ENCODE data around the gene LITAFD.

The LITAFD gene

DNA sequence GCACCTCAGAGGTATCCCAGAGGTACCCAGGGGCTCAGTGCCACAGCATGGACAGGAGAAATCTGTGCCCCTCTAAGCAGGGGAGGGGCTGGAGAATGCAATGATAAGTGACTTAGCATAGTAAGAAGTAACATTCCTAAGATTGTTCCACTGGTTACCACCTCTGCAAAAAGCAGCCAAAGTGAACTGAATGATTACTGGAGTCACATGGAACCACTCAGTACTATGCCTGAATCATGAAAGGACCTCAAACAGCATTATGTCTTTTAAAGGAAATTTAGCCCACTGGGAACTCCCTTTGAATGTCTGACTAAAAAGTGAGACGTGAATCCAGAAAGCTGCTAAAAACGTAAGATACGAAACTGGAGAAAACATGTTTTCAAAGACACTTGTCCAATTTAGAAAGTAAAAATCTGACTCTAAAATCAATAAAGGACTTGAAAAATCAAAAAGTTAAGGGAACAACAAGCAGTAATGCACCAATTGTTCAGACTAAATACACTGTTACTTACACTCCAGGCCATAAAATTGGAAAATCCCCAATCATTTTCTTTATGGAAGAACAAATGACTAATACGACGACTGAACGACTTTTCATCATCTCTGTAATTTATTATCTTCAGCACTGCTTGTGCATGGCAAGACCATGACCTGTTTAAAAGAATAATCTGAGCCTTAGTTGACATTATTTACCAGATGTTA, 38.6 kb downstream of the LITAFD start:
- peak; percentile 44 for DNase-seq (ENCODE audit: low spot score)

DNA sequence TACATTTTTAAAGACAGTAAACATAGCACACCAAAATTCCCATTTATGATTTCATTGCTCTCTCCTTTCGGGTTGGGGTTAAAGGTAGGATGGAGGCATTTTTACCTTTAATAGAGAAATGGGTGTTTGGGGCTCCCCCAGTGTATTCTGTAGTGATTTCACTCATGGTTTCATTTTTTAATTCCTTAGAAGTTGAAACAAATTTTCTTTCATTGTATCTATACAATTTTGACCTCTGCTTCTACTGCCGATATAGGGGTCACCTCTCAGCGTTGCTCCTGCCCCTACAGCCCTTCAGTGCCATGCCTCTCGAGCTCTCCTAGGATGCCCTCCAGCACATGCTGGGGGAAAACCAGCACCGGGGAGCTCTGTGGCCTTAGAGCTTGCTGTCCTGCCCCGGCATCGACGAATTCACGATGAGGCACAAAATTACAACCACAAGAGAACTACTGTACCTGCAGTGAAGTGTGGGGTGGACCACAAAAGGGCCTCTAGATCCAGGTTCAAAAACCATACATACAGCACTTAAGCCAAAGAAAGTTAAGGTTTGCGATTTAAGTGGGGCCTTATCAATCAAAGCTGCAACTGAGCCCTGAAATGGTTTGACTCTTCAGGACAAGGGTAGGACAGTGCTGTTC, 39.3 kb downstream of the LITAFD start:
- no peak for DNase-seq (ENCODE audit: low spot score)

DNA sequence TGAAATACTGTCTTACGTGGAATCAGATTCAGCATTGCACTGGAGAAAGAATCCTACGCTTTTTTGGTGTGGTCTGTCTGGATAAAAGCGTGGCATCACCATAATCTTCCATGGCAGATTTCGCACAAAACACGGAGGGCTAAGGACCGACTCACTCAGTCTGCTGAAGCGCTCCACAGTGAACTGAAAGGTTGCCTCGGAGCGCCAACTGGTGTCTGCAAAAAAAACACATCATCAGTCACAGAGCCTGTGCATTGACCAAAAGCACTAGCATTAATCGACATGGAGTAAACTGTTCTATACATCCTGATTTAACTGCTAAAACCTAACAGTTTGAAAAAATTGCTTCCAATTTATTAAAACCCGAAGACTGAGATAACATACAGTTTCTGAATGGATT, 41.0 kb downstream of the LITAFD start:
- no peak for DNase-seq (ENCODE audit: low spot score)

DNA sequence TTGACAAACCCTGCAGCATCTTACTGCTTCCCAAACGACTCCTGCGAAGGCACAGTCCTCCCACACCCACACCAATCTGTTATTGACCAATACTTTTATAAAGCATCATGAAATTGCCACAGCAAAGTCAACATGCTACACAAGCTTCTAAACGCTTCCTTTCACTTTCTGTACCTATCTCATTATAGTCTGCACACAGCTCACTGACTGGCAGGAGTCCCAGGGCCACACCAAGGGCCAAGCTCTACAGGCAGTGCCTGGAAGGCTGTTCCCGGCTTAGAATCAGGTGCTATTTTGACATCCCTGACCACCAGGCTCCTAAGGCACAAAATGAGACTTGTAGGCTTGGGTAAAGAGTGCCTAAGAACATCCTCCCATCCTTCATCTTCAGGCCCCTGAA, 42.1 kb downstream of the LITAFD start:
- no peak for DNase-seq (ENCODE audit: low spot score)

DNA sequence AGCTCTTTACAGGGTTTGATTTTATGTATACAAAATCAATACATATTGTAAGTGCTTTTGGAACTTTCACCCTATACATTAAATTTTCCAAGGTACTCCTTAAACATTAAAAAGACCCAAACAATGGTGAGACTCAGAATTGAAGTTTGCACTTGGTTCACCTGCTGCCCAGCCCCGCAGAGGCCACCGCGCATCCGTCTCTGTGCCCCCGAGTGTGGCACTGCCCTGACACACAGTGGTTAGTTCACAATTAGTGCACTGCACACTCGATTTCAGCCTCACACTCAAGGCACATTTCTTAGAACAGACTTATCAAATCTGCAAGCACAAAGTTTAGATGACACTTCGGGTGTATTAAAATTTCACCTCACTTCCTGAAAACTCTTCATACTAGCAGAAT, 43.3 kb downstream of the LITAFD start:
- no peak for DNase-seq (ENCODE audit: low spot score)

DNA sequence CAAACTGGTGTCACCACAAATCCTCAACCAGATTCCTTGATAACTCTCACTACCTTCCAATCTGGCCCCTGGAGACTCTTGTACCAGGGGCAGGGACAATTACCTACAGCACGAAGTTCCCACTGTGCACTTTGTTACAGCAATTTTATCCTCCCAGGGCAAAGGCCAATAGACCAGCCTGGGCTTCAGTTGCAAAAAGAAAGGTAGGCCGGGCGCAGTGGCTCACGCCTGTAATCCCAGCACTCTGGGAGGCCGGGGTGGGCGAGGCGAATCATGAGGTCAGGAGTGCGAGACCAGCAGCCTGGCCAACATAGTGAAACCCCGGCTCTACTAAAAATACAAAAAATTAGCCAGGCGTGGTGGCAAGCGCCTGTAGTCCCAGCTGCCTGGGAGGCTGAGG, 44.7 kb downstream of the LITAFD start:
- no peak for DNase-seq (ENCODE audit: low spot score)

DNA sequence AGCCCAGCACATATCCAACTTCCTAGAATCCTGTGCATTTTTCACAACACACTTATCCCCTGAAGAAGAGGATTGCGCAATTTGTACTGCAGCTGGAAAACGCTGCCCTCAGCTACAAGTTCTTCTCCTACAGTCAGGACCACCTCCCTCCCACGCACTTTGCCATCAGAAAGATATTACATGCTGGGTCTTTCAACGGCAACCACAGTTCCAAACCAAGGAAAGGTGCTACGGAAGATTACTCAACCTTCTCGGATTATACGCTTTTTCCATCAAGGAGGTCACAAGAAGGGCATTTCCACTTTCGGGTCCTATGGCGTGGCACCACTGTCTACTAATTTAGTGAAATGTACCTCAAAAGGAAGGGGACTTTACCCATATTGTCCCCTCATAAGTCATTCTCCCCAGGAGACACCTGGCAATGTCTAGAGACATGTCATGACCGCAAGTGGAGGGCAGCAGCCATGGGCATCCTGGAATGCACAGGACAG, 46.4 kb downstream of the LITAFD start:
- DNase-seq (ENCODE audit: low spot score) = no peak

DNA sequence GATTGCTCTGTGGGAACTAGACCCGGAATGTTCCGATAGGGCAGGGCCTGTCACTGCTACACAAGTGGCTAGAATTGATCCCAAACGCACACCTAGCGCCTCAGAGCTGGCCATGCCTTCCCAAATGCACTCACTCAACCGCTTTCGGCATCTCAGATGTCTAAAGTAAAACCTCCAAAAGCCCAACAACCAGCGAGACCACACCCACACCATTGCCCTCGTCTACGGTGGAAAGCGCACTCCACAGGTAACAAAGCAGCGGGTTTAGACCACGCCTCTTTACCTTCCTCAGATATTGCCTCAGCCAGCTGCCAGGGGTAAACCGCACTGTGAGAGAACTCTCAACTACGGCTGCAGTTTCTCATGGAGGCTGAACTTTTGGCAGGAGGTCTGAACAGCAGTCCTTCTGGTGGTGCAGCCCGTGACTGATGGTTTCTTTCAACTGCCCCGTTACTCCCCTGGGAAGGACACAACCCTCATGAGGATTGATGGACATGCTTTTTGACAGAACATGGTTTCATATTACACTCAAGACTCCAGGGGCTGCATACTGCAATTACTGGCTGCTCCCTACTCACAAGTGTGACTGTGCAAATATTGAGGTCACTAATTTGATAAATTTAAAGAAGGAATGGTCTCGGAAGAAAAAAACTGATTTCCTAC, 47.1 kb downstream of the LITAFD start:
- DNase-seq (ENCODE audit: low spot score) = no peak

DNA sequence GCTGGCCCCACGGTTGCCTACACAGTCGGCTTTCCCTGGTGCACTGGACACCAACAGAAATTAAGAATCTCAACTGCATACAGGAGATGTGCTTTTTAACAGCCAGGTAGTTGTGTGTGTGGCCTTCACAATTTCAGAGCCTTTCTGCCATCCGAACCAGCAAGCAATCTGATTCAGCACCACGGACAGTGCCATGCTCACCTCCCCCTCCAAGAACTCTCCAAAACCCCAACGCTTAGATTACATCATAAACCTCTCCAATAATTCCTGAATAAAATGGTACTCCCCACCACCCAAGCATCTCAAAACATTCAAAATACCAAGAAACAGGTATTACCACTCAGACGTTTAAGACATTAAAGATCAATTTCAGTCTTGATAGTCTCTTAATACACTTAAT, 49.7 kb downstream of the LITAFD start:
- peak; percentile 53 for DNase-seq (ENCODE audit: low spot score)

DNA sequence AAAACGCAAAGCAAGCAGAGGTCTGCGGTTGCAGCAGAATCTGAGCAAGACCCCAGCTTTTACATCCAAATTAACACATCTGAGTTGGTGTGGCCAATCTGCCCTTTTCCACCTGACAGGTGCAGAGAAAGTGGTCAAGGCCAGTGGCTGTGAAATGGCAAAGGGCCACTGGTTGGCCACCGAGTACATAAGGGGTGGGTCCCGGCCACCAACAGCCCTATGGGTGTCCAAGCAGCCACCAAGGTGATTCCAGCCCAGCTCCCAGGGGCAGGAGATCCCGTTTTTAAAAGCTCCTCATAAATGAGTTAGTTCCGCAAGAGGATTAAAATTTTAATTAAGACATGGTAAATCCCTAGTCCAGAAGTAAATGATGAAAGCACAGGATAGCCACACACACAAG, 52.5 kb downstream of the LITAFD start:
- no peak for DNase-seq (ENCODE audit: low spot score)
